Endothelial cell of umbilical vein (primary cell): ENCODE measurements around the gene RGS11. TPM values are rescaled to one million over a fixed set of nuclear protein-coding genes. Genes with fewer than 3 reads are reported as not detected.

Experiments used
- BruUV-seq: library from RNA; stranded (reverse); fragments of 400-500 nt; replicated peaks from 2 replicates; lab custom pipeline; 2021; lab: Mats Ljungman, UMichigan
- CTCF ChIA-PET: fragments of 300-600, 350-600 bp; sonication (Branson Sonifier 250); formaldehyde crosslinking; loops from one replicate; lab custom pipeline; 2021; ENCODE audit warnings: antibody characterized with exemption, inconsistent platforms; lab: Charles Lee
- POLR2A ChIA-PET: fragments of 300-600, 350-600 bp; sonication (Branson Sonifier 250); formaldehyde crosslinking; loops from one replicate; lab custom pipeline; 2021; ENCODE audit warnings: antibody characterized with exemption, inconsistent platforms; lab: Charles Lee
- DNase-seq: peaks from one replicate; pipeline ENCODE4 v3.0.0-alpha.2; 2011; ENCODE audit warnings: low read depth, low spot score
- FAIRE-seq: peaks from 2 replicates; lab custom pipeline; 2011; peaks lifted over from hg19 to GRCh38; lab: Jason Lieb, UNC
- H2AFZ ChIP-seq: 2 replicates; pipeline ENCODE4 v1.6.0; 2012; ENCODE audit warnings: low read depth, low read length, control low read depth, inconsistent platforms
- H3K27ac ChIP-seq: 2 replicates; pipeline ENCODE4 v1.5.1; 2011; ENCODE audit warnings: low read depth, mild to moderate bottlenecking, control low read depth, low read length, moderate library complexity; ENCODE audit not compliant: insufficient read depth
- H3K27me3 ChIP-seq, 2 experiments: 2 replicates each; pipeline versions ENCODE4 v1.6.0 to v1.6.1; 2011; ENCODE audit warnings: low read length in 2 of 2, mixed read lengths in 1 of 2; ENCODE audit not compliant: control insufficient read depth in 2 of 2, insufficient read depth in 2 of 2
- H3K36me3 ChIP-seq, 2 experiments: 2 replicates in 1 of 2; 3 replicates in 1 of 2; pipeline ENCODE4 v1.5.1; 2011; ENCODE audit warnings: low read length in 2 of 2, mild to moderate bottlenecking in 1 of 2, moderate library complexity in 1 of 2; ENCODE audit not compliant: control insufficient read depth in 2 of 2, insufficient read depth in 2 of 2; ENCODE audit errors: extremely low read depth in 1 of 2
- H3K4me1 ChIP-seq: 3 replicates; pipeline ENCODE4 v1.5.1; 2011; ENCODE audit warnings: mild to moderate bottlenecking, low read length; ENCODE audit not compliant: control insufficient read depth, insufficient read depth; ENCODE audit errors: extremely low read depth
- H3K4me2 ChIP-seq: 2 replicates; pipeline ENCODE4 v1.6.1; 2011; ENCODE audit warnings: low read length, control low read depth, mixed read lengths; ENCODE audit not compliant: insufficient read depth
- H3K4me3 ChIP-seq, 3 experiments: fragments of 200-600 bp in 1 of 3; sonication (generic), shearing (Covaris generic) in 1 of 3; replicated peaks in 1 of 3; 2 replicates each; pipeline ENCODE4 v1.5.1; 2011 to 2016; ENCODE audit warnings: control low read depth in 3 of 3, low read length in 3 of 3, mild to moderate bottlenecking in 2 of 3, inconsistent platforms in 1 of 3, low read depth in 1 of 3, moderate library complexity in 1 of 3; ENCODE audit not compliant: insufficient read depth in 1 of 3
- H3K79me2 ChIP-seq: 2 replicates; pipeline ENCODE4 v1.6.0; 2012; ENCODE audit warnings: low read length, inconsistent platforms; ENCODE audit not compliant: control insufficient read depth, insufficient read depth
- H3K9ac ChIP-seq: replicated peaks from 2 replicates; pipeline ENCODE3; 2011; ENCODE audit warnings: low read length, control low read depth; ENCODE audit not compliant: insufficient read depth; ENCODE audit errors: extremely low read depth
- H3K9me1 ChIP-seq: replicated peaks from 3 replicates; pipeline ENCODE4 v1.6.0; 2011; ENCODE audit warnings: mild to moderate bottlenecking, low read length; ENCODE audit not compliant: control insufficient read depth, insufficient read depth; ENCODE audit errors: extremely low read depth
- H3K9me3 ChIP-seq: replicated peaks from 2 replicates; pipeline ENCODE4 v1.5.1; 2012; ENCODE audit warnings: low read length, inconsistent platforms; ENCODE audit not compliant: control insufficient read depth, insufficient read depth
- H4K20me1 ChIP-seq: replicated peaks from 2 replicates; pipeline ENCODE3; 2011; ENCODE audit warnings: mild to moderate bottlenecking, low read length; ENCODE audit not compliant: control insufficient read depth, insufficient read depth; ENCODE audit errors: extremely low read depth
- CTCF ChIP-seq, 2 donors: IDR thresholded peaks; 1 replicate in 1 of 2; 2 replicates in 1 of 2; pipeline ENCODE4 v1.5.1; 2011; ENCODE audit warnings: low read length in 2 of 2, mild to moderate bottlenecking in 2 of 2, moderate library complexity in 2 of 2, control low read depth in 1 of 2, inconsistent platforms in 1 of 2, low read depth in 1 of 2; ENCODE audit not compliant: insufficient read depth in 1 of 2; ENCODE audit errors: extremely low read depth in 1 of 2
- EZH2 ChIP-seq: IDR thresholded peaks from 2 replicates; pipeline ENCODE4 v1.6.1; 2012; ENCODE audit warnings: borderline replicate concordance, low read depth, mild to moderate bottlenecking, moderate library complexity, low read length, inconsistent platforms; ENCODE audit not compliant: severe bottlenecking
- FOS ChIP-seq: IDR thresholded peaks from 2 replicates; pipeline ENCODE4 v1.6.1; 2011; ENCODE audit warnings: mild to moderate bottlenecking, low read length, moderate library complexity, borderline replicate concordance; ENCODE audit not compliant: insufficient read depth
- GATA2 ChIP-seq: IDR thresholded peaks from 2 replicates; pipeline ENCODE4 v1.7.0; 2011; ENCODE audit warnings: low read depth, mild to moderate bottlenecking, moderate library complexity, mixed read lengths, low read length; ENCODE audit not compliant: insufficient read length, insufficient read depth
- JUN ChIP-seq: IDR thresholded peaks from 2 replicates; pipeline ENCODE4 v1.6.1; 2011; ENCODE audit warnings: borderline replicate concordance, low read depth; ENCODE audit not compliant: insufficient read length, insufficient read depth
- MAX ChIP-seq: IDR thresholded peaks from 2 replicates; pipeline ENCODE4 v1.6.1; 2011; ENCODE audit not compliant: insufficient read depth, insufficient read length
- MYC ChIP-seq: IDR thresholded peaks from one replicate; pipeline ENCODE4 v1.6.1; 2011; ENCODE audit warnings: mild to moderate bottlenecking, low read depth, low read length
- POLR2A ChIP-seq: IDR thresholded peaks from 2 replicates; pipeline ENCODE4 v1.6.1; 2012; ENCODE audit warnings: low read depth, mild to moderate bottlenecking, control low read depth, low read length
- POLR2AphosphoS5 ChIP-seq: IDR thresholded peaks from 2 replicates; pipeline ENCODE4 v1.6.1; 2012; ENCODE audit warnings: low read depth, mild to moderate bottlenecking, control low read depth, low read length, moderate library complexity; ENCODE audit not compliant: insufficient read depth
- dilution Hi-C: fragments of 300-500 bp; cut with MboI; formaldehyde crosslinking; loops from one replicate; pipeline ENCODE4 v1.15.0; 2019; ENCODE audit warnings: low sequenced_read_pairs; ENCODE audit not compliant: extremely low pct_ligation_motif_present
- intact Hi-C: fragments of 100-400 bp; cut with micrococcal nuclease; formaldehyde crosslinking; loops from one replicate; pipeline ENCODE4 v1.10.0; 2022
- polyA plus RNA-seq, 4 experiments: library from polyadenylated mRNA; depleted of rRNA in 3 of 4; stranded (reverse) in 3 of 4; unstranded in 1 of 4; fragments of >200 nt; gene quantifications; 2 replicates each; pipeline versions ENCODE4 v1.2.1 to v1.2.3, GENCODE V29; 2011 to 2012; ENCODE audit warnings: missing spikeins in 1 of 4
- total RNA-seq: library from RNA; stranded (reverse); gene quantifications from 2 replicates; pipeline ENCODE4 v1.2.3, GENCODE V29; 2021

The RGS11 gene
- total and polyA plus RNA-seq, 2 donors (not counting 3 experiments of a cell fraction or from before 2014, with no cell fraction given), result 3.0 to 4.9 TPM

- dilution Hi-C loops (no loop called here), intact Hi-C loops (loop anchor here (1.0 kb wide), 1 partner anchor 122 kb away; the partner anchor contains the start of gene AXIN1)
- DNase-seq, result no peak
- BruUV-seq, result no TSS peak
- peak overlapping the region; percentile 32 for H2AFZ ChIP-seq
- ChIA-PET CTCF (interaction anchor here (0.6 to 4.2 kb wide), 3 partner anchors 10 to 132 kb away, joined by 3 to 26 read pairs (median 3); partner anchors contain the start of gene AXIN1), POLR2A (interaction anchor here (0.6 kb wide), 2 partner anchors 55 to 1183 kb away, joined by 3 to 4 read pairs; no protein-coding TSS in a partner anchor)
- H3K9me1 ChIP-seq, result no peaks in the 10 kb centered on the region
- H3K4me3 ChIP-seq, result peak overlapping the region in 2 of 3 experiments; percentile 75 to 76
- H3K36me3 ChIP-seq, result peaks cover 10 to 18% of the 10 kb centered on the region in 2 experiments
- H3K4me2 ChIP-seq, result peak overlapping the region; percentile 61
- H3K9ac ChIP-seq, result no peak overlapping the region
- peaks cover 12% of the 10 kb centered on the region for H3K4me1 ChIP-seq
- H3K79me2 ChIP-seq, result peaks cover 38% of the 10 kb centered on the region
- FAIRE-seq, result no peak
- TF ChIP-seq POLR2A (no peak), EZH2 (no peak), CTCF (IDR thresholded peaks at IDR 0.05; ENCODE audit: extremely low read depth in 1 of 2, insufficient read depth in 1 of 2, low read depth in 1 of 2, low read length in 2 of 2) (no peak), FOS (no peak), MYC (no peak), POLR2AphosphoS5 (no peak), GATA2 (no peak), JUN (no peak), MAX (no peak)
- H3K27ac ChIP-seq, result no peak overlapping the region
- no peaks in the 10 kb centered on the region for H3K9me3 ChIP-seq
- no peaks in the 10 kb centered on the region for H4K20me1 ChIP-seq
- H3K27me3 ChIP-seq, result no peaks in the 10 kb centered on the region
Observed at GRCh38 chr16:229731-230281, 45.9 kb downstream of the RGS11 start.
